ENCODE measurements around the gene DLG1. TPM values are rescaled to one million over a fixed set of nuclear protein-coding genes. Genes with fewer than 3 reads are reported as not detected.

Gene DLG1
- total and polyA plus RNA-seq, 9 of the 15 experiments (the other 6 are each of a cell fraction or from before 2014, with no cell fraction given) = 9.4 to 63.5 (median 43.6) TPM

GRCh38 chr3:197204736-197205135 lies 93.7 kb downstream of the DLG1 start:
- no peak for DNase-seq (ENCODE audit: extremely low read depth in 1 of 4, low spot score in 3 of 4)
- no peak overlapping the region for H3K9ac ChIP-seq (ENCODE audit: insufficient read depth in 1 of 2, low read depth in 2 of 2, low read length in 2 of 2)
- H3K27ac ChIP-seq (ENCODE audit: extremely low read depth, low read depth, low read length) = no peak overlapping the region
- no peaks in the 10 kb centered on the region for H3K4me1 ChIP-seq (replicated peaks in 1 of 2; ENCODE audit: control insufficient read depth in 2 of 2, insufficient read depth in 2 of 2, low read length in 2 of 2)
- no peak overlapping the region for H3K4me2 ChIP-seq (ENCODE audit: insufficient read depth, low read length)
- no peak overlapping the region for H3K4me3 ChIP-seq
- H4K20me1 ChIP-seq (replicated peaks; ENCODE audit: control insufficient read depth, insufficient read depth, low read length) = no peaks in the 10 kb centered on the region
- 87% methylated on average over 3 of the region's 3 CpGs for WGBS (ENCODE audit: insufficient coverage, low coverage, missing lambda C conversion rate)
- H3K27me3 ChIP-seq (ENCODE audit: control insufficient read depth in 2 of 2, insufficient read depth in 2 of 2, low read length in 2 of 2) = no peaks in the 10 kb centered on the region
- in situ Hi-C loops (cut with MboI) (no loop called here), intact Hi-C loops (cut with micrococcal nuclease) (no loop called here)
- H3K36me3 ChIP-seq (ENCODE audit: control insufficient read depth, insufficient read depth, low read length) = no peaks in the 10 kb centered on the region; the same call in 2 of the 3 replicates
- ATAC-seq = no peak
- BruUV-seq (replicated peaks) = no TSS peak
- H3K9me1 ChIP-seq (ENCODE audit: control insufficient read depth, insufficient read depth, low read length) = no peaks in the 10 kb centered on the region
- no peak for FAIRE-seq
- no peak overlapping the region for H2AFZ ChIP-seq (ENCODE audit: low read depth, low read length)
- CTCF ChIA-PET (ENCODE audit: low intra/inter-chr PET ratio) = no interaction called here
- H3K79me2 ChIP-seq (ENCODE audit: control insufficient read depth, insufficient read depth, low read length) = peaks cover 97% of the 10 kb centered on the region
- POLR2A ChIA-PET = interaction anchor here (0.9 to 1.8 kb wide), 3 partner anchors 8 to 291 kb away, joined by 3 to 4 read pairs (median 3); no protein-coding TSS in a partner anchor
- TF ChIP-seq ZNF778 (CRISPR knock-in tag; IDR thresholded peaks at IDR 0.05) = no peak
- no peak for TF ChIP-seq SRF (CRISPR knock-in tag; IDR thresholded peaks at IDR 0.05)
- no peak for TF ChIP-seq CREB1 (IDR thresholded peaks at IDR 0.05)
- TF ChIP-seq CREB1 (CRISPR knock-in tag; IDR thresholded peaks at IDR 0.05) = no peak
- TF ChIP-seq CAMTA2 (CRISPR knock-in tag; conservative IDR thresholded peaks at IDR 0.05) = no peak
- no peak for TF ChIP-seq USF1 (CRISPR knock-in tag; IDR thresholded peaks at IDR 0.05)
- no peak for TF ChIP-seq NFE2 (IDR thresholded peaks at IDR 0.05; ENCODE audit: low read depth)
- TF ChIP-seq KAT7 (CRISPR knock-in tag; IDR thresholded peaks at IDR 0.05; ENCODE audit: borderline replicate concordance) = no peak
- TF ChIP-seq GABPB1 (CRISPR knock-in tag; IDR thresholded peaks at IDR 0.05) = no peak
- no peak for TF ChIP-seq STAT6 (CRISPR knock-in tag; IDR thresholded peaks at IDR 0.05)
- H3K9me3 ChIP-seq (replicated peaks; ENCODE audit: control insufficient read depth, insufficient read depth, low read depth, low read length) = no peaks in the 10 kb centered on the region
